ENCODE data around the gene PHYHIPL. TPM values are rescaled to one million over a fixed set of nuclear protein-coding genes. Genes with fewer than 3 reads are reported as not detected.

PHYHIPL gene
- total RNA-seq, 1 donor from 2014 or later = 0.11 TPM

GRCh38 chr10:59287587-59288255 lies 111.3 kb downstream of the PHYHIPL start:
- intact Hi-C loops (cut with micrococcal nuclease) = no loop called here
- no peak for DNase-seq
- no peak overlapping the region for H3K4me3 ChIP-seq
- peaks cover 6% of the 10 kb centered on the region for H3K4me1 ChIP-seq
- TF ChIP-seq CTCF (IDR thresholded peaks at IDR 0.05; ENCODE audit: borderline replicate concordance) = no peak
- peaks cover 3% of the 10 kb centered on the region for H3K36me3 ChIP-seq
- H3K27me3 ChIP-seq (ENCODE audit: low read depth) = no peaks in the 10 kb centered on the region
- H3K27ac ChIP-seq (replicated peaks) = no peak overlapping the region
- H3K9me3 ChIP-seq (replicated peaks) = no peaks in the 10 kb centered on the region

- Histone ChIP-seq H3K36me3 (no peaks in the 10 kb centered on the region), H3K4me1 (peaks cover 16% of the 10 kb centered on the region), H3K27ac (replicated peaks) (no peak overlapping the region), H3K27me3 (ENCODE audit: low read depth) (no peaks in the 10 kb centered on the region), H3K9me3 (replicated peaks) (no peaks in the 10 kb centered on the region), H3K4me3 (no peak overlapping the region)
- no peak for DNase-seq
- intact Hi-C loops (cut with micrococcal nuclease) = no loop called here
- no peak for TF ChIP-seq CTCF (IDR thresholded peaks at IDR 0.05; ENCODE audit: borderline replicate concordance)
Measured at GRCh38 chr10:59289853-59290252, 113.4 kb downstream of the PHYHIPL start.

- Histone ChIP-seq H3K4me3 (no peak overlapping the region), H3K9me3 (replicated peaks) (no peaks in the 10 kb centered on the region), H3K4me1 (peaks cover 17% of the 10 kb centered on the region), H3K27me3 (ENCODE audit: low read depth) (no peaks in the 10 kb centered on the region), H3K36me3 (no peaks in the 10 kb centered on the region), H3K27ac (replicated peaks) (no peak overlapping the region)
- DNase-seq = no peak
- intact Hi-C loops (cut with micrococcal nuclease) = no loop called here
- peak; percentile 9 for TF ChIP-seq CTCF (IDR thresholded peaks at IDR 0.05; ENCODE audit: borderline replicate concordance)
Measured at GRCh38 chr10:59290448-59290847, 114.0 kb downstream of the PHYHIPL start.

Other genes starting within 250 kb of the PHYHIPL start
- 5.2 TPM for gene FAM13C, start 185.9 kb downstream of the PHYHIPL start, total RNA-seq

Measured in left ventricle myocardium inferior (tissue), 1 donor.